OCI-LY1 (cell line): ENCODE measurements around the gene APBB1IP.
"Not testable (repeated sequence)": the region's sequence is repeated elsewhere in the genome, so short reads cannot be mapped to it uniquely, and the experiment has no call there.

ENCODE experiments used
- H2AFZ ChIP-seq: fragments of 200-600 bp; sonication (generic), shearing (Covaris generic); 2 replicates; pipeline ENCODE4 v1.6.0; 2014; ENCODE audit warnings: antibody characterized with exemption, mild to moderate bottlenecking, low read length
- H3F3A ChIP-seq: fragments of 200-600 bp; sonication (generic), shearing (Covaris generic); 2 replicates; pipeline ENCODE4 v1.6.0; 2014; ENCODE audit warnings: mild to moderate bottlenecking, antibody characterized with exemption, low read length, moderate library complexity; ENCODE audit not compliant: insufficient read depth
- H3K27ac ChIP-seq: fragments of 200-600 bp; sonication (generic); 2 replicates; pipeline ENCODE4 v1.5.1; 2014; ENCODE audit warnings: low read length, mixed run types, mild to moderate bottlenecking, low read depth; ENCODE audit not compliant: poor library complexity, severe bottlenecking
- H3K27me3 ChIP-seq: fragments of 200-600 bp; sonication (generic); 2 replicates; pipeline ENCODE4 v1.6.0; 2014; ENCODE audit warnings: antibody characterized with exemption, mild to moderate bottlenecking, low read length, moderate library complexity; ENCODE audit not compliant: insufficient read depth
- H3K36me3 ChIP-seq: fragments of 200-600 bp; sonication (generic); 2 replicates; pipeline ENCODE4 v1.6.1; 2014; ENCODE audit warnings: mild to moderate bottlenecking, antibody characterized with exemption, low read length, moderate library complexity, mixed read lengths; ENCODE audit not compliant: insufficient read depth
- H3K4me1 ChIP-seq: fragments of 200-600 bp; sonication (generic); 2 replicates; pipeline ENCODE4 v1.5.1; 2014; ENCODE audit warnings: mild to moderate bottlenecking, low read length, moderate library complexity; ENCODE audit not compliant: insufficient read depth, severe bottlenecking
- H3K4me2 ChIP-seq: fragments of 200-600 bp; sonication (generic), shearing (Covaris generic); 2 replicates; pipeline ENCODE4 v1.6.1; 2014; ENCODE audit warnings: low read length
- H3K4me3 ChIP-seq: fragments of 200-600 bp; sonication (generic); 2 replicates; pipeline ENCODE4 v1.5.1; 2014; ENCODE audit warnings: low read length, low read depth, mild to moderate bottlenecking, mixed read lengths; ENCODE audit not compliant: poor library complexity, severe bottlenecking
- H3K79me2 ChIP-seq: fragments of 200-600 bp; shearing (Covaris generic); 2 replicates; pipeline ENCODE4 v1.6.1; 2016; ENCODE audit warnings: mixed run types, low read length, mixed read lengths; ENCODE audit not compliant: insufficient read depth
- H3K9ac ChIP-seq: fragments of 200-600 bp; sonication (generic), shearing (Covaris generic); 2 replicates; pipeline ENCODE4 v1.6.1; 2014; ENCODE audit warnings: mild to moderate bottlenecking, low read length, mixed read lengths
- H3K9me2 ChIP-seq: fragments of 200-600 bp; sonication (generic), shearing (Covaris generic); 2 replicates; pipeline ENCODE4 v1.6.1; 2014; ENCODE audit warnings: low read depth, mild to moderate bottlenecking, low read length, mixed read lengths
- H3K9me3 ChIP-seq: fragments of 200-600 bp; shearing (Covaris generic); 2 replicates; pipeline ENCODE4 v1.6.1; 2014; ENCODE audit warnings: low read length, mixed read lengths
- H4K20me1 ChIP-seq: fragments of 200-600 bp; sonication (generic), shearing (Covaris generic); 2 replicates; pipeline ENCODE4 v1.6.0; 2016; ENCODE audit warnings: mild to moderate bottlenecking, low read length; ENCODE audit not compliant: insufficient read depth
- CTCF ChIP-seq: fragments of 200-600 bp; sonication (generic), shearing (Covaris generic); IDR thresholded peaks from 2 replicates; pipeline ENCODE4 v1.5.1; 2017; ENCODE audit warnings: mild to moderate bottlenecking, antibody characterized with exemption, low read length, moderate library complexity, mixed read lengths
- EZH2 ChIP-seq: fragments of 200-600 bp; sonication (generic), shearing (Covaris generic); IDR thresholded peaks from 2 replicates; pipeline ENCODE4 v1.8.0; 2017; ENCODE audit warnings: borderline replicate concordance, mixed run types, mild to moderate bottlenecking, antibody characterized with exemption, low read length, moderate library complexity, mixed read lengths

Gene APBB1IP

GRCh38 chr10:26437637-26438461, at the start of gene APBB1IP:
Gene APBB1IP (plus strand): TSS chr10:26438341. CDS start chr10:26492327, 53,986 bp downstream.
- peak within 1 kb of the TSS; percentile 90 for H3K4me3 ChIP-seq
- H3K9ac ChIP-seq = peak within 1 kb of the TSS; percentile 96
- H3K4me2 ChIP-seq = peak within 1 kb of the TSS; percentile 94
- peaks cover 47% of the 10 kb centered on the region for H3K79me2 ChIP-seq
- H2AFZ ChIP-seq = no peak within 1 kb of the TSS
- no peaks in the 10 kb centered on the region for H4K20me1 ChIP-seq
- H3K27ac ChIP-seq = peak within 1 kb of the TSS; percentile 96
- peaks cover 35% of the 10 kb centered on the region for H3K36me3 ChIP-seq
- H3K9me2 ChIP-seq = no peaks in the 10 kb centered on the region
- TF ChIP-seq CTCF (peak; percentile 14; the same call in 1 of the 2 replicates), EZH2 (no peak)
- H3F3A ChIP-seq = peaks cover 6% of the 10 kb centered on the region; the same call in 1 of the 2 replicates
- H3K9me3 ChIP-seq = no peaks in the 10 kb centered on the region
- no peaks in the 10 kb centered on the region for H3K27me3 ChIP-seq
- peaks cover 43% of the 10 kb centered on the region for H3K4me1 ChIP-seq

- no peaks in the 10 kb centered on the region for H4K20me1 ChIP-seq
- 0 out of 2 replicates have a peak, but pooled peaks cover 3% of the 10 kb centered on the region for H3F3A ChIP-seq
- no peak overlapping the region for H3K9ac ChIP-seq
- TF ChIP-seq EZH2 (no peak), CTCF (no peak)
- no peaks in the 10 kb centered on the region for H3K79me2 ChIP-seq
- no peak overlapping the region for H3K4me2 ChIP-seq
- no peak overlapping the region for H2AFZ ChIP-seq
- no peak overlapping the region for H3K4me3 ChIP-seq
- no peaks in the 10 kb centered on the region for H3K9me2 ChIP-seq
- H3K27me3 ChIP-seq = no peaks in the 10 kb centered on the region
- no peak overlapping the region for H3K27ac ChIP-seq
- peaks cover 6% of the 10 kb centered on the region for H3K9me3 ChIP-seq
- H3K36me3 ChIP-seq = no peaks in the 10 kb centered on the region
- H3K4me1 ChIP-seq = peaks cover 28% of the 10 kb centered on the region
Observed at GRCh38 chr10:26389533-26389932, 48.6 kb upstream of the APBB1IP start.

GRCh38 chr10:26391701-26392695, 46.1 kb upstream of the APBB1IP start:
- H3K9me2 ChIP-seq = no peaks in the 10 kb centered on the region
- H3K4me3 ChIP-seq = peak overlapping the region; percentile 47
- peak overlapping the region; percentile 6 for H3K27ac ChIP-seq
- no peaks in the 10 kb centered on the region for H4K20me1 ChIP-seq
- no peaks in the 10 kb centered on the region for H3K79me2 ChIP-seq
- peaks cover 24% of the 10 kb centered on the region for H3K4me1 ChIP-seq
- no peaks in the 10 kb centered on the region for H3F3A ChIP-seq
- peak overlapping the region; percentile 58 for H3K4me2 ChIP-seq
- H2AFZ ChIP-seq = no peak overlapping the region
- peak overlapping the region; percentile 27 for H3K9ac ChIP-seq
- TF ChIP-seq EZH2 = no peak
- TF ChIP-seq CTCF = no peak
- no peaks in the 10 kb centered on the region for H3K36me3 ChIP-seq
- peaks cover 6% of the 10 kb centered on the region for H3K9me3 ChIP-seq
- H3K27me3 ChIP-seq = no peaks in the 10 kb centered on the region

GRCh38 chr10:26398353-26398752, 39.8 kb upstream of the APBB1IP start:
- H3F3A ChIP-seq, H3K79me2 ChIP-seq, H3K4me1 ChIP-seq, H4K20me1 ChIP-seq, H3K27me3 ChIP-seq, H2AFZ ChIP-seq, H3K27ac ChIP-seq, H3K9me2 ChIP-seq, H3K4me2 ChIP-seq, H3K9ac ChIP-seq, H3K9me3 ChIP-seq, H3K36me3 ChIP-seq, H3K4me3 ChIP-seq: not testable (repeated sequence)
